BLaER1 treated with 17β-estradiol and CSF1 and Interleukin-3, amounts not matched to agents 10 nM and 100 nM (cell line): ENCODE results near the gene FNDC4.

Experiments used
- H3K27ac ChIP-seq, 11 experiments: shearing (Covaris generic); formaldehyde crosslinking; 2 replicates each; pipeline ENCODE4 v1.8.1; 2022
- H3K27me3 ChIP-seq, 11 experiments: shearing (Covaris generic); formaldehyde crosslinking; 2 replicates each; pipeline ENCODE4 v1.8.1; 2022
- H3K36me3 ChIP-seq, 11 experiments: shearing (Covaris generic); formaldehyde crosslinking; 2 replicates each; pipeline ENCODE4 v1.8.1; 2022
- H3K4me1 ChIP-seq, 10 experiments: shearing (Covaris generic); formaldehyde crosslinking; 2 replicates each; pipeline ENCODE4 v1.8.1; 2022
- H3K4me2 ChIP-seq, 11 experiments: shearing (Covaris generic); formaldehyde crosslinking; 2 replicates each; pipeline ENCODE4 v1.8.1; 2022
- H3K4me3 ChIP-seq, 10 experiments: shearing (Covaris generic); formaldehyde crosslinking; 2 replicates each; pipeline ENCODE4 v1.8.1; 2022
- H3K9ac ChIP-seq, 11 experiments: shearing (Covaris generic); formaldehyde crosslinking; 2 replicates each; pipeline ENCODE4 v1.8.1; 2022
- H3K9me3 ChIP-seq, 11 experiments: shearing (Covaris generic); formaldehyde crosslinking; replicated peaks in 1 of 11; 2 replicates each; pipeline ENCODE4 v1.8.1; 2022
- H4K20me1 ChIP-seq, 11 experiments: shearing (Covaris generic); formaldehyde crosslinking; 2 replicates each; pipeline ENCODE4 v1.8.1; 2022
- Cebpa-rat ChIP-seq, 11 experiments: shearing (Covaris generic); IDR thresholded peaks; 2 replicates each; pipeline ENCODE4 v1.8.1; 2022

Gene FNDC4

DNA sequence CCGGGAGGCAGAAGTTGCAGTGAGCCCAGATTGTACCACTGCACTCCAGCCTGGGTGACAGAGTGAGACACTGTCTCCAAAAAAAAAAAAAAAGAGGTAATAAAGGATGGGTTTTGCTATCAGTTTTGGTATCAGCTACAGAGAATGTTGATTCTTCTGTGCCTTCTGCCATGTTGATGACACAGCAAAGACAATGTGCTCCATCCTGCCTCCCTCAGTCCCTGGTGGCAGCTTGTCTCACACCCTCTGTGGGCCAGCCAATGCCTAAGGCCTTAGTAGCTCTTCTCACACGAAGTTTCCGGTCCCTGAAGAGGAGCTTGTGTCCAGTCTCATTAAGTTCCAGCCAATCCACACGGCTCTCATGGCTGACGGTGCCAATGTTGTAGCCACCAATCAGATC, 23.0 kb downstream of the FNDC4 start:
- H4K20me1 ChIP-seq, result no peaks in the 10 kb centered on the region
- H3K4me3 ChIP-seq, result no peak overlapping the region
- H3K9ac ChIP-seq, result no peak overlapping the region
- H3K27ac ChIP-seq, result no peak overlapping the region
- no peak overlapping the region for H3K4me2 ChIP-seq
- no peaks in the 10 kb centered on the region for H3K4me1 ChIP-seq
- peaks cover 32 to 59% (median 50%) of the 10 kb centered on the region in 11 experiments for H3K36me3 ChIP-seq
- H3K27me3 ChIP-seq, result no peaks in the 10 kb centered on the region
- no peaks in the 10 kb centered on the region for H3K9me3 ChIP-seq
- TF ChIP-seq Cebpa-rat (IDR thresholded peaks at IDR 0.05), result no peak

DNA sequence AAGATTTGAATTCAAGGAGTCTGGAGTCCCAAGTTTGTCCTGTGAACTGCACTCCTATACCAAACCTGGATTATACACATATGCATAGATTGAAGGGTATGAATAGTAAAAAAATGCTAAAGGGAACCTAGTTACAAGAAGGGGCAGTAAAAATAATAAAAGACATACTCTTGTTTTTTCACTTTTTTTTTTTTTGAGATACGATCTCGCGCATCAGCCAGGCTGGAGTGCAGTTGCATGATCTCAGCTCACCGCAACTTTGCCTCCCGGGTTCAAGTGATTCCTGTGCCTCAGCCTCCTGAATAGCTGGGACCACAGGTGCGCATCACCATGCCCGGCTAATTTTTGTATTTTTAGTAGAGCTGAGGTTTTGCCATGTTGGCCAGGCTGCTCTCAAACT, 30.6 kb downstream of the FNDC4 start:
- no peaks in the 10 kb centered on the region for H3K4me1 ChIP-seq
- TF ChIP-seq Cebpa-rat (IDR thresholded peaks at IDR 0.05), result no peak
- no peak overlapping the region for H3K9ac ChIP-seq
- H3K36me3 ChIP-seq, result peaks cover 10 to 65% (median 43%) of the 10 kb centered on the region in 11 experiments
- no peak overlapping the region for H3K27ac ChIP-seq
- H4K20me1 ChIP-seq, result no peaks in the 10 kb centered on the region
- H3K9me3 ChIP-seq, result no peaks in the 10 kb centered on the region
- H3K27me3 ChIP-seq, result no peaks in the 10 kb centered on the region
- H3K4me2 ChIP-seq, result no peak overlapping the region
- no peak overlapping the region for H3K4me3 ChIP-seq

DNA sequence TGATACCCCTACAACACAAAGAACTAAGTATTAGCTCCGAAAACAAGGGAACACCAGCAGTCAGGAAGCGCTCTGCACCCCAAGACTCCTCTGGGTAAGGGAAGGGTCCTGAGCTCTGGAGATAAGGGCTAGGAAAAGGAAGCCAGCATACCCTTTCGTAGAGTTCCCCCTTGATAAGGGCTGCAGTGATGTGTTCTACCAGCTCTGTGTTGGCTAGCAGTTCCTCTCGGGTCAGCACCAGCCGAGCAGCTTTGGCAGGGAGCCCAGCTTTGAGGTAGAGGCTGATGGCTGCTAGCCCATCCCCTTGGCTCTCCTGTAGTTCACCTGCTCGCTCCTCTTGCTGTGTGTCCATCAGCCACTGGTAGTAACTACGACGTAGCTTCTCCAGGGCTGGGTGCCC, 33.9 kb downstream of the FNDC4 start:
- TF ChIP-seq Cebpa-rat (IDR thresholded peaks at IDR 0.05), result no peak
- no peak overlapping the region for H3K4me2 ChIP-seq

DNA sequence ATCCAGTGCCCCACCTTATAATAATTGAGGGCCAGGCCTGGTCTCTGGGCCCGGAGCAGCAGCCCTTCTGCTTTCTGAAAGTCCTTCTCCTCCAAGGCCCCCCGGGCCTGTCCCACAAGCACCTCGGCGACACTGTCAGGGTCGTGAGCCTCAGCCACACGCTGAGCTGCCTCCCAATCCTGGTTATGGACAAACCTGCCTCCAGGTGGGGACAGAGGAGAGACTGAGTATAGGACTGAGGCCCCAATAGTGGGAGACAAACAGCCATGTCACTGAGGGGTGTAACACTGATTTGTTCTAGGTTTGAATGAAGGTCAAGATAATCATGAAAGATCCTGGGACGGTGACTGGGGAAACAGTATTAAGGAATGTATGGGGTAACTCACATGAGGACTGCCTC, 41.0 kb downstream of the FNDC4 start:
- Histone ChIP-seq H3K36me3 (peaks cover 61 to 100% (median 82%) of the 10 kb centered on the region in 11 experiments), H3K27me3 (no peaks in the 10 kb centered on the region), H3K4me1 (peaks cover 0 to 5% (median 0%) of the 10 kb centered on the region in 10 experiments; a peak in 1 of 20 replicates), H4K20me1 (no peaks in the 10 kb centered on the region; a peak in 1 of 22 replicates), H3K9me3 (no peaks in the 10 kb centered on the region), H3K27ac (no peak overlapping the region), H3K4me2 (no peak overlapping the region), H3K9ac (no peak overlapping the region), H3K4me3 (no peak overlapping the region)
- no peak for TF ChIP-seq Cebpa-rat (IDR thresholded peaks at IDR 0.05)

More for the DNA sequence above, 33.9 kb downstream of the FNDC4 start:
- H3K36me3 ChIP-seq, result peaks cover 42 to 87% (median 73%) of the 10 kb centered on the region in 11 experiments
- no peaks in the 10 kb centered on the region for H3K27me3 ChIP-seq
- H3K27ac ChIP-seq, result no peak overlapping the region
- H3K9ac ChIP-seq, result no peak overlapping the region
- no peaks in the 10 kb centered on the region for H3K9me3 ChIP-seq
- H3K4me1 ChIP-seq, result peaks cover 0 to 4% (median 0%) of the 10 kb centered on the region in 10 experiments; a peak in 1 of 20 replicates
- H3K4me3 ChIP-seq, result no peak overlapping the region
- no peaks in the 10 kb centered on the region; a peak in 1 of 22 replicates for H4K20me1 ChIP-seq

DNA sequence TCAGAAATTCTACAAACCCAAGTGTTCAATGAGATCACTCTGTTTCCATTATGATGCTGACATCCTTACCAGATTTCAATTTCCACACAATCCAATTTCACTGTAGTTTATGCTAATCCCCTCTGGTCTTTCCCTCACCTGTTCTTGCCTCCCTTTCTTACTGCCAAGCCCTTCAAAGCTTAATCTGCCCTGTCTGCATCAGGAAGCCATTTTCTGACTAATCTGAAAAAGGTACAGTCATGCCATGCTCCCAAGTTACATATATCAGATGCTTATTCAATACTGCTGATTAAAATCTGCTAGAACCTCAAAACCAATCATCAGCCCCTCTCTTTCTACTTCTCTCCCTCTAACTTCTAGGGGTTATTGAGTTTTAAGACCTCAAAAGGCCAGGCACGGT, 43.9 kb downstream of the FNDC4 start:
- H3K27me3 ChIP-seq, result no peaks in the 10 kb centered on the region
- H3K4me2 ChIP-seq, result no peak overlapping the region
- TF ChIP-seq Cebpa-rat (IDR thresholded peaks at IDR 0.05), result no peak

DNA sequence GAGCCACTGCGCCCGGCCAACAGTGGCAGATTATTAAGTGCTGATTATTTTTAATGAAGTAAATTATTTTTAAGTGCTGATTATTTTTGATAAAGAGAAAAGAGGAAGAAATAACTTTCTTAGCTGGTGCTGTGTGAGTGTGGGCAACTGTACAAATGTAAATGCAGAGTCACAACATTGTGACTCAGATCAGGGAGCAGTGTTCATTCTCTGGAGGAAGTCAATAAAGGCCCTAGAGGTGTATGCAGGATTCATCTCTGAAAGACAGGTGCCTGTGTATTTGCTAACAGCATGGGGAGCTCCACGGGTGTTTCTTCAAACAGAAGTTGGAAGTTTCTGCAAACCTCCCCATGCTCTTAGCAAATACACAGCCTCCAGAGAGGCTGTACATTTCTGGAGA, 46.6 kb downstream of the FNDC4 start:
- no peak for TF ChIP-seq Cebpa-rat (IDR thresholded peaks at IDR 0.05)
- H3K36me3 ChIP-seq, result peaks cover 51 to 96% (median 80%) of the 10 kb centered on the region in 11 experiments

More for the DNA sequence above, 43.9 kb downstream of the FNDC4 start:
- Histone ChIP-seq H3K4me1 (peaks cover 0 to 4% (median under 1%) of the 10 kb centered on the region in 10 experiments; a peak in 4 of 20 replicates), H3K9ac (no peak overlapping the region), H3K27ac (no peak overlapping the region), H3K4me3 (no peak overlapping the region), H4K20me1 (no peaks in the 10 kb centered on the region), H3K36me3 (peaks cover 48 to 96% (median 78%) of the 10 kb centered on the region in 11 experiments), H3K9me3 (no peaks in the 10 kb centered on the region)

DNA sequence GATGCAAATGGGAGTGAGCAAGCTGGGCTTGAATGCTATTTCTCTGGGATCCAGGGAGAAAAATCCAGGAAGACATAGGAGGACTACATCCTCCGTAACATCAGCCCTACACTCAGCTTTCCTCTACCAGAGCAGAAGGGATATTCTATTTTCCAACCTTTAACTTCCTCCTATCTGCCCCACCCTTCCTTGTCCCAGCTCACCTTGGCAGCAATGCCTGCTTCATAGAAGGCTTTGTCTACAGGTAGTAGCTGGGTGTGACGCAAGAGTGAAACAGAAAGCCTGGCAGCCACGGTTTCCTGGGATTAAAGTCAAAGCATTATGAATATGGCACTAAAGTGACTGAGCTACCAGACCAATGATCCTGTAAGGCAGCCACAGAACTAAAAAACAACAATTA, 48.9 kb downstream of the FNDC4 start:
- no peak overlapping the region for H3K4me3 ChIP-seq
- no peak overlapping the region for H3K4me2 ChIP-seq
- H3K9ac ChIP-seq, result no peak overlapping the region
- H3K4me1 ChIP-seq, result peaks cover 0 to 11% (median 3%) of the 10 kb centered on the region in 10 experiments; a peak in 6 of 20 replicates
- H3K36me3 ChIP-seq, result peaks cover 60 to 96% (median 86%) of the 10 kb centered on the region in 11 experiments
- no peak for TF ChIP-seq Cebpa-rat (IDR thresholded peaks at IDR 0.05)
- no peak overlapping the region for H3K27ac ChIP-seq
- no peaks in the 10 kb centered on the region for H3K9me3 ChIP-seq
- peaks cover 0 to 21% (median 9%) of the 10 kb centered on the region in 11 experiments; a peak in 14 of 22 replicates for H4K20me1 ChIP-seq
- H3K27me3 ChIP-seq, result no peaks in the 10 kb centered on the region

More for the DNA sequence above, 46.6 kb downstream of the FNDC4 start:
- Histone ChIP-seq H3K9me3 (no peaks in the 10 kb centered on the region), H3K4me2 (no peak overlapping the region), H3K27ac (no peak overlapping the region), H3K4me3 (no peak overlapping the region), H3K4me1 (peaks cover 0 to 7% (median 0%) of the 10 kb centered on the region in 10 experiments; a peak in 4 of 20 replicates), H3K27me3 (no peaks in the 10 kb centered on the region), H4K20me1 (no peaks in the 10 kb centered on the region), H3K9ac (no peak overlapping the region)

DNA sequence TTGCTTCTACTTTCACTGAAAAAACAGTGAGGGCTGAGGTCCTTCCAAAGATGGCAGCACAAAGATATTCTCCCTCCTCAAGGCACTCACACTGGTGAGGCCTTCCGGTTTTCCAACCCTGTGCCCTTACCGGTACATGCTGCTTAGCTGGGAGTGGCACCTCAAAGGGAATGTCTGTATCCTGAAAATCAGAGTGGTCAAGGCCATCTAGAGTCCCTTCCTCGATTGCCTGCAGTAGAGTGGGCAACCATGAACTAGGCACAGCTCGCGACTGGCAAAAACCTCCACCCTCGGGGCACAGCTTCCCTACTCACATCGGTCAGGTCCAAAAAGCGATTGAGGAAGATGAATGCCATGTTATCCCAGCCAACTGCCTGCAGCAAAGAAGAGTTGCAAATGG, 49.4 kb downstream of the FNDC4 start:
- no peak for TF ChIP-seq Cebpa-rat (IDR thresholded peaks at IDR 0.05)
- Histone ChIP-seq H4K20me1 (peaks cover 0 to 25% (median 13%) of the 10 kb centered on the region in 11 experiments; a peak in 14 of 22 replicates), H3K4me3 (no peak overlapping the region), H3K4me2 (no peak overlapping the region), H3K27ac (no peak overlapping the region), H3K36me3 (peaks cover 60 to 96% (median 87%) of the 10 kb centered on the region in 11 experiments), H3K27me3 (no peaks in the 10 kb centered on the region), H3K4me1 (peaks cover 0 to 11% (median 3%) of the 10 kb centered on the region in 10 experiments; a peak in 6 of 20 replicates), H3K9ac (no peak overlapping the region), H3K9me3 (no peaks in the 10 kb centered on the region)

DNA sequence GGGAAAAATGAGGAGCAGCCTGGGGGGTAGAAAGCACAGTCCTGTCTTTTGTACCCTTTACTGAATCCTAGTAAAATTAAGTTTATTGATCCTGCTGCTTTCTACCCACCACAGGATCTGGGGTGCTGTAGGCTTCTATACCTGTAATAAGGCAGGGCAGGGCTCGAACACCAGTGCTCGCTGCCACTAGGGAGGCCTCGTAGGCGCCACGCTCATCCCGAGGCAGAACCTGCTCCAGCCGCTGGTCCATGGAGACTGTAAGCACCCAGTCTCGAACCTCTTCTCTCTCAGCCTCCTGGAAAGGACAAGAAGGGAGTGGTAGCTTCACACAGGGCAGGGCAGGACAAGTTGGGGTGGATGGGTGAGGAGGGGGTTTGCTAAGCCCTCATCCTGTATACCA, 49.8 kb downstream of the FNDC4 start:
- Histone ChIP-seq H3K9me3 (no peaks in the 10 kb centered on the region), H3K36me3 (peaks cover 60 to 96% (median 87%) of the 10 kb centered on the region in 11 experiments), H3K4me1 (peaks cover 0 to 11% (median 3%) of the 10 kb centered on the region in 10 experiments; a peak in 6 of 20 replicates), H3K9ac (no peak overlapping the region), H3K4me3 (no peak overlapping the region), H4K20me1 (peaks cover 0 to 30% (median 15%) of the 10 kb centered on the region in 11 experiments; a peak in 14 of 22 replicates), H3K27ac (no peak overlapping the region), H3K4me2 (no peak overlapping the region), H3K27me3 (no peaks in the 10 kb centered on the region)
- TF ChIP-seq Cebpa-rat (IDR thresholded peaks at IDR 0.05), result no peak

DNA sequence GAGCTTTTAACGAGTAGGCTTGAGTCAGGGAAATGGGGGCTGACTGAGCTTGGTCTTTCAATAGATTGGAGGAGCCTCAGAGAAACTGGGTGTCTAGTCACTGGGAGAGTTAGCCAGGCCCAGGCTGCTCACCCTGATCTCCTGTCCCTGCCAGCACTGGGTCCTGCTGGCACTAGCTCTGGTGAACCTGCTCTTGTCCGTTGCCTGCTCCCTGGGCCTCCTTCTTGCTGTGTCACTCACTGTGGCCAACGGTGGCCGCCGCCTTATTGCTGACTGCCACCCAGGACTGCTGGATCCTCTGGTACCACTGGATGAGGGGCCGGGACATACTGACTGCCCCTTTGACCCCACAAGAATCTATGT, 52.1 kb downstream of the FNDC4 start:
- Histone ChIP-seq H3K4me3 (no peak overlapping the region), H3K9me3 (no peaks in the 10 kb centered on the region), H3K4me1 (peaks cover 0 to 11% (median 3%) of the 10 kb centered on the region in 10 experiments; a peak in 6 of 20 replicates), H3K4me2 (no peak overlapping the region), H3K9ac (no peak overlapping the region), H4K20me1 (peaks cover 0 to 36% (median 15%) of the 10 kb centered on the region in 11 experiments; a peak in 14 of 22 replicates), H3K27me3 (no peaks in the 10 kb centered on the region), H3K36me3 (peaks cover 63 to 96% (median 91%) of the 10 kb centered on the region in 11 experiments), H3K27ac (no peak overlapping the region)
- TF ChIP-seq Cebpa-rat (IDR thresholded peaks at IDR 0.05), result no peak
